ENCODE data around the gene C1orf35. TPM values are rescaled to one million over a fixed set of nuclear protein-coding genes. Genes with fewer than 3 reads are reported as not detected.

Gene C1orf35
- total and polyA plus RNA-seq, 9 donors: 2.8 to 29.3 (median 21.0) TPM

DNA sequence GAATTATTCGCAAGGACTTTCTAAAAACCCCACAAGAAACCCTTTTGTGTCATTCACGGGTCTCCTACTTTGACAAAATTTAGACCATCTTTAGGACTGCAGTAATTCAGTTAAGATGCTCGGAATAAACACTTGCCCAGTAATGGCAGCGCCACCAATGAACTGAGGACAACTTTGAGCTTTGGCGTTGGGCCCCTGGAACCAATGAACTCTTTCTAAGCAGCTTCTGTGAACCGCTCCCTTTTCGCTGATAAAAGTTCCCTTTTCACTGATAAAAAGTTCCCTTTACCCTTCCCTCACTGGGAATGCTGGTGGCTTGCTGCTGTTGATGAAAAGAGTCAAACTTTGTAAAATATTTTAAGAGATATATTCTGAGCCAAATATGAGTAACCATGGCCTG lies 7.4 kb upstream of the C1orf35 start:
- WGBS, 3 donors: 76 to 87% (median 77%) methylated on average over 7 of the region's 7 CpGs
- Histone ChIP-seq H3K36me3 (no peaks in the 10 kb centered on the region), H3K4me3 (no peak overlapping the region), H3K9me3 (no peaks in the 10 kb centered on the region), H3K27me3 (no peaks in the 10 kb centered on the region), H3K27ac (peak overlapping the region; percentile 73 to 74), H3K4me1 (ENCODE audit: insufficient read depth) (peaks cover 5% of the 10 kb centered on the region)
- TF ChIP-seq EP300 (IDR thresholded peaks at IDR 0.05): no peak
- no peak for TF ChIP-seq POLR2A (IDR thresholded peaks at IDR 0.05)
- TF ChIP-seq, protein P1, sequence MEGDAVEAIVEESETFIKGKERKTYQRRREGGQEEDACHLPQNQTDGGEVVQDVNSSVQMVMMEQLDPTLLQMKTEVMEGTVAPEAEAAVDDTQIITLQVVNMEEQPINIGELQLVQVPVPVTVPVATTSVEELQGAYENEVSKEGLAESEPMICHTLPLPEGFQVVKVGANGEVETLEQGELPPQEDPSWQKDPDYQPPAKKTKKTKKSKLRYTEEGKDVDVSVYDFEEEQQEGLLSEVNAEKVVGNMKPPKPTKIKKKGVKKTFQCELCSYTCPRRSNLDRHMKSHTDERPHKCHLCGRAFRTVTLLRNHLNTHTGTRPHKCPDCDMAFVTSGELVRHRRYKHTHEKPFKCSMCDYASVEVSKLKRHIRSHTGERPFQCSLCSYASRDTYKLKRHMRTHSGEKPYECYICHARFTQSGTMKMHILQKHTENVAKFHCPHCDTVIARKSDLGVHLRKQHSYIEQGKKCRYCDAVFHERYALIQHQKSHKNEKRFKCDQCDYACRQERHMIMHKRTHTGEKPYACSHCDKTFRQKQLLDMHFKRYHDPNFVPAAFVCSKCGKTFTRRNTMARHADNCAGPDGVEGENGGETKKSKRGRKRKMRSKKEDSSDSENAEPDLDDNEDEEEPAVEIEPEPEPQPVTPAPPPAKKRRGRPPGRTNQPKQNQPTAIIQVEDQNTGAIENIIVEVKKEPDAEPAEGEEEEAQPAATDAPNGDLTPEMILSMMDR (IDR thresholded peaks at IDR 0.05): no peak
- DNase-seq: no peak
- intact Hi-C loops (cut with DNase I): no loop called here

GRCh38 chr1:228109962-228110488 lies 6.9 kb upstream of the C1orf35 start:
- peak in 2 of 5 donors; percentile 54 to 63 for DNase-seq
- intact Hi-C loops (cut with DNase I): loop anchor here in 1 of 4 donors (2.0 kb wide), 1 partner anchor 57 kb away; no protein-coding TSS in a partner anchor
- peak overlapping the region; percentile 72 for H3K4me3 ChIP-seq
- no peaks in the 10 kb centered on the region for H3K27me3 ChIP-seq
- TF ChIP-seq, protein P1 (IDR thresholded peaks at IDR 0.05): no peak
- TF ChIP-seq EP300 (IDR thresholded peaks at IDR 0.05): no peak
- TF ChIP-seq POLR2A (IDR thresholded peaks at IDR 0.05): peak; percentile 6
- peak overlapping the region; percentile 73 to 74 for H3K27ac ChIP-seq
- 4 to 10% (median 9%) methylated on average over 15 of the region's 15 CpGs for WGBS, 3 donors
- no peaks in the 10 kb centered on the region for H3K36me3 ChIP-seq
- H3K4me1 ChIP-seq (ENCODE audit: insufficient read depth): peaks cover 5% of the 10 kb centered on the region
- no peaks in the 10 kb centered on the region for H3K9me3 ChIP-seq

GRCh38 chr1:228109073-228109961 lies 6.2 kb upstream of the C1orf35 start, which contains the start of gene MRPL55:
TSS of gene MRPL55 (minus strand) at chr1:228109299. CDS start at chr1:228108260, 1,039 bp downstream.
- 1% methylated on average over 63 to 66 of the region's 66 CpGs for WGBS, 3 donors
- intact Hi-C loops (cut with DNase I): loop anchor here in 1 of 4 donors (2.0 kb wide), 1 partner anchor 57 kb away; no protein-coding TSS in a partner anchor
- Histone ChIP-seq H3K4me3 (peak within 1 kb of the TSS; percentile 72), H3K4me1 (ENCODE audit: insufficient read depth) (peaks cover 5% of the 10 kb centered on the region), H3K27me3 (no peaks in the 10 kb centered on the region), H3K9me3 (no peaks in the 10 kb centered on the region), H3K36me3 (no peaks in the 10 kb centered on the region), H3K27ac (peak within 1 kb of the TSS; percentile 74)
- TF ChIP-seq EP300 (IDR thresholded peaks at IDR 0.05) (no peak), POLR2A (IDR thresholded peaks at IDR 0.05) (peak; percentile 94)
- TF ChIP-seq, protein P1 (IDR thresholded peaks at IDR 0.05): peak in 1 of 3 donors; percentile 18
- DNase-seq: peak; percentile 98 to 100 (median 99)

- intact Hi-C loops (cut with DNase I): loop anchor here in 1 of 4 donors (2.0 kb wide), 1 partner anchor 58 kb away; no protein-coding TSS in a partner anchor
- 1 to 5% (median 5%) methylated on average over 8 of the region's 8 CpGs for WGBS, 3 donors
- no peak for TF ChIP-seq POLR2A (IDR thresholded peaks at IDR 0.05)
- TF ChIP-seq, protein P1 (IDR thresholded peaks at IDR 0.05): no peak
- no peak for TF ChIP-seq EP300 (IDR thresholded peaks at IDR 0.05)
Measured at GRCh38 chr1:228108742-228109072, 5.6 kb upstream of the C1orf35 start.

More at GRCh38 chr1:228108742-228109072, 5.6 kb upstream of the C1orf35 start:
- peak overlapping the region; percentile 72 for H3K4me3 ChIP-seq
- no peaks in the 10 kb centered on the region for H3K9me3 ChIP-seq
- peak overlapping the region; percentile 74 for H3K27ac ChIP-seq
- H3K4me1 ChIP-seq (ENCODE audit: insufficient read depth): peaks cover 5% of the 10 kb centered on the region
- H3K27me3 ChIP-seq: no peaks in the 10 kb centered on the region
- no peaks in the 10 kb centered on the region for H3K36me3 ChIP-seq
- DNase-seq: no peak
